Measurements from ENCODE around the gene BFSP2.

BFSP2 gene

GRCh38 chr3:133424937-133425869 is 25.3 kb downstream of the BFSP2 start:
- DNase-seq = no peak

- no peak for DNase-seq
Measured at GRCh38 chr3:133425898-133426297, 26.0 kb downstream of the BFSP2 start.

DNA sequence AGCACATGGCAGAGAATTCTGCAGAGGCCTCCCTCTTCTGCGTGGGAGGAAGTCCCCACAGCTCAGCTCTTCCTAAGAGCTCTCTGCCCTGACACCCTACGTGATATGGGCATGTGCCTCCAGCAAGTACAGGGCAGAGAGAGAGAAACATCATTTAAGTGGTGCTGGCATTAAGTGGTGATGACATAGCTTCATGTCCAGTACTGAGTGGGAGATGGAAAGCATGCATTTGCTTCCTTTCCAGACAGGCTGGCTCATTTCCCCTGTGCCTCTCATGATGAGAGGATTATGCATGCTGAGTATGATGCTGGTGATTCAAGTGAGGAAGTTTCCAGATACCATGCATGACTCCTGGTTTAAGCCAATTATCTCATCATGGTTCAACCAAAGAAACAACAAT is 26.9 kb downstream of the BFSP2 start:
- DNase-seq = no peak

DNA sequence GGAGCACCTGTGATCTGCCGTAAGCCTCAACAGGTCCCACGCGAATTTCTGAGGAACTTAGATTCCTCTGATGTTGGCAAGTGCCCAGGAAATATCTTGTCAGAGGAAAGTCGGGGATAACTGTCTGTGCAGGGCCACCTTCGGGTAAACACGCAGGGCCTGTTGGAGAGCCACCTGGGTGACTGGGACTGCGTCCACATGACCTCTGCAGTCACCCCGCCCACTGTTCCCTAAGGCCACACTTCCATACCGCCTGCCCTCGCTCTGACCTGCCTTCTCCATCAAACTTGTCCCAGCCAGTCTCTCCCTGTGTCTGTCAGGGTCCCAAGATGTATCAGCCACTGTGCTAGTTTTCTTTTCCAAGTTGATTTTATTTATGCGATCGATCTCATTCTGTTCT is 28.7 kb downstream of the BFSP2 start:
- no peak for DNase-seq

- DNase-seq = no peak
Measured at GRCh38 chr3:133429063-133429462, 29.2 kb downstream of the BFSP2 start.

DNA sequence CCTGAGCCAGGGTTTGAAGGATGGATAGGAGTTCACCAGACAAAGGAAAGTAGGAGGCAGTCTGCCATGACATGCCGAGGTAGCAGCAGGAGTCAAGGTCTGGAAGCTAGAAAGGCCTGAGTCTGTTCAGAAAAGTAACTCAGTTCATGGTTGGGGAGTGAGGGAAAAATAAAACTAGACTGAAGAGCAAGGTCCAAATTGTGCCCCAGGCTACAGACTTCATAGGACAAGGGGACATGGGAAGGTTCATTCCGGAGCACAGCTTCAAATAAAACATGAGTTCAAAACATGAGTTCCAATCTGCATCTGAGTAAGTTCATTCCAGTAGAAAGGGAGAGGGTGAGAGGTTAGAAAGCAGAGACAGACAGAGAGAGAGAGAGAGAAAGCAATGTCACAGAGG is 39.7 kb downstream of the BFSP2 start:
- DNase-seq = no peak

GRCh38 chr3:133440652-133441051 is 40.8 kb downstream of the BFSP2 start:
- no peak for DNase-seq

DNA sequence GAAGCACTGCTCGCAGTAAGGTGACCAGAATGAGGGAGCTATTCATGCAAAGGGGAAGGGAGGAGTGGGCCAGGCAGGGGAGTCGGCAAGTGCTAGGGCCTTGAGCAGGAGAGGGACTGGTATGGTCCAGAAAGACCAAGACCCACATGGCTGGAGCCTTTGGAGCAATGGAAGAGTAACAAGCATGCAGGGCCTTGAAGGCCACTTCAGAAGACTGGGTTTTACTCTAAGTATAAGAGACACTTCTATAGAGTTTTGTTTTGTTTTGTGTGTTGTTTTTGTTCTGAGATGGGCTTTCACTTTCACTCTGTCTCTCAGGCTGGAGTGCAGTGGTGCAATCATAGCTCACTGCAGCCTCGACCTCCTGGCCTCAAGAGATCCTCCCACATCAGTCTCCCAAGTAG is 42.0 kb downstream of the BFSP2 start:
- DNase-seq = no peak

DNA sequence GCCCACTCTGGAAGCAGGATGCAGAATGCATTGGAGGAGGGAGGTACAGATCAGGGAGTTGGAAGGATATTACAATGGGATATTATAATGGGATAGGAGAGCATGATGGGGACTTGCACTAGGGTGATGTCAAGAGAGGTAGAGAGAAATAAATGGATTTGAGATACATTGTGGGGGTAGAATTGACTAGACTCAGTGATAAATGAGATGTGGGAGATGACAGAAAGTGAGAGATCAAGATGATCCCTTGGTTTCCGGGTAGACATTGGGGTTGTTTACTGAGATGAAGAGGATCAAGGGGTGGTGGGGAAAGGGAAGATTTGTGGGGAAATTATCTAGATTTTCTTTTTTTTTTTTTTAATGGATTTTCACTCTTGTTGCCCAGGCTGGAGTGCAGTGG is 42.7 kb downstream of the BFSP2 start:
- no peak for DNase-seq

- no peak for DNase-seq
Measured at GRCh38 chr3:133443649-133444422, 44.0 kb downstream of the BFSP2 start.

- no peak for DNase-seq
Measured at GRCh38 chr3:133444423-133444774, 44.5 kb downstream of the BFSP2 start.

GRCh38 chr3:133445108-133445507 is 45.3 kb downstream of the BFSP2 start:
- DNase-seq = no peak

- DNase-seq = no peak
Measured at GRCh38 chr3:133447750-133448477, 48.1 kb downstream of the BFSP2 start.

DNA sequence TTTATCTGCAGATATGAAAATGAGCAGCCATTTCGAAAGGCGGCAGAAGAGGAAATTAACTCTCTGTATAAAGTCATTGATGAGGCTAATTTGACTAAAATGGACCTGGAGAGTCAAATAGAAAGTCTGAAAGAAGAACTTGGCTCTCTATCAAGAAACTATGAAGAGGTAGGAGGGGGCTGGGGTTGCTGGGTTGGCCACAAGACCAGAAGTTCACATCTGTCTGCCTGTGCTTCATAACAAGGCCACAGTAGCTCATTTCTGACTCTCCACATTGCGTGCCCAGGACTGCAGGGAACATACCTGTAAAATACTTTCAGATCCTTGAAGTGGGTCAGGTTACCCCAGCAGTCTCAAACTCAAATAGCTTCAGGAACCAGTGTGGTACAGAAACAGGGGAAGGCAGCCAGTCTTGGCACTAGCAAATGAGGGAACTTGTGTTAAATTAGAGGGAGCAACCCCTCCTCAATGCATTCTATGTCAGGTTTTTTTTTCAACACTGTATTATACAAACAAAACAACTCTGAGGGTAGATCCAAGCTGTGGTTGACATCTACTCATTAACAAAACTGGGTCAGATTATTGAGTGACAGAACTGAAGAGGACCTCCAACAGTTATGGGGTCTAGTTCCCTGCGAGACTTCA is 48.7 kb downstream of the BFSP2 start:
- peak; percentile 65 for DNase-seq

DNA sequence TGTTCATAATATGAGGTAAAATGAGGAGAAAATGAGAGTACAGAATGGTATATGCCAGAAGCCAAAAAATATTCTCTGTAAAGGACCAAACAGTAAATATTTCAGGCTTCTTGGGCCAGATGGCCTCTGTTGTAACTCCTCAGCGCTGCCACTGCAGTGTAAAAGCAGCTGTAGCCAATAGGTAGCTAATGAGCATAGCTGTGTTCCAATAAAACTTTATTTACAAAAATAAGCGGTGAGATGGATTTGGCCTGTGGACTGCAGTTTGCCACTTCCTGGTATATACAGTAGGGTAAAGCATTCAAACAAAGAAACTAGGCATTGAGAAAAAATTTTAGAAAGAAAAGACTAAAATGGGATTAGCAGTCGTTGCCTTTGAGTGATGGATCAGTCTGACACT is 51.5 kb downstream of the BFSP2 start:
- DNase-seq = no peak

DNA sequence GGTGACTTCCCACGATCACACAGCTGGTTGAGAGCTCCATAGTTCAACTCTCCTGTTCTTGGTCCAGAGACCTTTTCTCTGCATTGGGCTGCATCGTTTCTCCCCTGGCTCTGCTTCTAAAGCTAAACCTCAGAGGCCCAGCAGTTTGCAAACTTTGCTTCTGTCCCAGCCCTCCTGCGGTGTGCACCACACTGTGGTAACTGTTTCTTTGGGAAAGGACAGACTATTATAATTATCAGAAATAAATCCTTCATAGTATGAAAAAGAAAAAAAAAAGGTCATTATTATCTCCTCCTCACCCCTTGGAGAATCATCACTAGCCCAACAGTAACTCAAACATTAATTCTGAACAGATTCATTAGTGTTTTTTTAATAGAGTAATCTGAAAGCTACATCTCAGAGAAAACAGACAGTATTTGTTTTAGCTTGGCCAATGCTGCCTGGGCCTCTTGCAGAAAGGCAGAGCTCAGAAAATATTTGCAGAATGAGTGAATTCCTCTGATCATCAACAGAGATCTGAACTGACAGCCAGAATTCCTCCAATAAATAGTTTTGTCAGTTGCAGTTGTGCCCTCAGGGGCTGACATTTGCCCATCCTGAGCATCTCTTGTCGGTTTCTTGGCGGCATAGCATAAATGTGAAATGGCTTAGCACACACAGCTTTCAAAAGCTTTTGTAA is 52.9 kb downstream of the BFSP2 start:
- DNase-seq = no peak

DNA sequence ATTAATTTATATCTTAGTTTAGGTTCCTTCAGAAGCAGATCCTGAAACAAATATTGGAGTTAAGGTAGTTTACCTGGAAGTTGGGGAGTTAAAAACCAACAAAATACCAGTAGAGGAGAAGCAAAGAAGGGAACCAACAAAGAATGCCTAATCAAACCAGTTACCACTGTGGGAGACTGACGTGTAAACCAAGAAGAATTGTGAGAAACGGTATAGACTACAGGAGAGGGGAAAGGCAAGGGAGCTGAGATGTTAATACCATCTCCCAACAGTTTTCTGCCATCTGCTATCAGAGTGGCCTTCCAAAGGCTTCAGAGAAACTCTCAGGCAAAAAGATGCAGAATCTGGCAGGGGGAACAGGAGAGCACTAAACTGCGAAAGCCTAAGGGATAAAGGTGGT is 53.5 kb downstream of the BFSP2 start:
- DNase-seq = no peak

DNA sequence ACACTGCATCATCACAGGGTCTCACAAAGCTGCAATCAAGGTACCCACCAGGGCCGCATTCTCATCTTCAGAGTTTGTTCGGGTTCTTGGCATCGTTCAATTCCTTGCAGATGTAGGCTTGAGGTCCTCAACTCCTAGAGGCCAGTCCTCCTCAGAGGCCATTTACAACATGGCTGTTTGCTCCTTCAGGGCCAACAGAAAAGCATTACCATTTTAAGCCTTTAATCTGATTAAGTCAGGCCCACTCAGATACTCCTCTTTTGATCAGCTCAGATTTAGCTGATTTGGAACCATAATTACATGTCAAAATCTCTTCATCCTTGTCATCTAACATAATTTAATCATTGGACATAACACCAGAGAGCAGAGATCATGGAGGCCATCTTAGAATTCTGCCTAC is 55.4 kb downstream of the BFSP2 start:
- no peak for DNase-seq

GRCh38 chr3:133455960-133456359 is 56.1 kb downstream of the BFSP2 start:
- no peak for DNase-seq

- no peak for DNase-seq
Measured at GRCh38 chr3:133457025-133457424, 57.2 kb downstream of the BFSP2 start.

- DNase-seq = no peak
Measured at GRCh38 chr3:133457465-133458067, 57.7 kb downstream of the BFSP2 start.

DNA sequence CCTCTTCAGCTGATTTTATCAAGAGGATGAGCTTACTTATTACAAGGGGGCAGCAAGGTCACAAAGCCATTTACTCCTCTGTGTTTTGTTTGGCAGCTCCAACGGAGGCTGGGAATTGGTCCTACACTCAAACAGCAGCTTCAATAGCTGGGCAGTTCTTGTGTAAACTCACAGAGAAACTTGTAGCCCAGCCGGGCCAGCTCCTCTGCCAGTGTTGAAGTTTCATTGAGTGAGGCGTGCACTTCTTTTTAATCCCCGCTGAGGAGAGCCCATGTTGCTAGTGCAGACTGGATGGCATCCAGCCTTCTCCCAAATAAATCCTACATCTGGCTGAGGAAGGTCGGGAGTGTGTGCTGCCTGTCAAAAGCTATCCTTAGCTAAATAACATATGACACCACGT is 59.5 kb downstream of the BFSP2 start:
- no peak for DNase-seq
